Stimulated activated CD4-positive, alpha-beta T cell treated with anti-CD3 and anti-CD28 coated beads, Interleukin-1b, Interleukin-23, amount 100 ng/mL, for 24 hours (primary cell): ENCODE data around the gene FBXO34.
"Not testable (repeated sequence)": the region's sequence is repeated elsewhere in the genome, so short reads cannot be mapped to it uniquely, and the experiment has no call there.

Experiments used
- DNase-seq, 4 experiments: peaks; one replicate each; pipeline ENCODE4 v3.0.0-alpha.2; 2020; ENCODE audit warnings: low read depth in 4 of 4, low spot score in 1 of 4

FBXO34 gene

DNA sequence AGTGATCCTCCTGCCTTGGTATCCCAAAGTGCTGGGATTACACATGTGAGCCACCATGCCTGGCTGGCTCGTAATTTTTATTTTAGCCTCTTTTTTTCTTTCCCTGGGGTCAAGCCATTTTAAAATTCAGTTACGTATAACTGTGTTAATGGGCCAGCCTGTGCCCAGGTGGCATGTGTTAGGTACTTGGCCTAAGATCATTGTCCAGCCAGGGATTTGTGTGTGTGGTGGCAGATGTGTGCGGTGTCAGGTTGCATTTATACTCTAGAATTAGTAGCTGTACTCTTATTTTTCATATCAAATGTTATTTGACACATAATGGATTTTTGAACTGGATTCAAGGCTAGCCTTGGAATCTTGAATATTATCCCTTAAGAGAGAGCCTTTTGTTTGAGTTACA is 69.3 kb downstream of the FBXO34 start:
- no peak for DNase-seq

DNA sequence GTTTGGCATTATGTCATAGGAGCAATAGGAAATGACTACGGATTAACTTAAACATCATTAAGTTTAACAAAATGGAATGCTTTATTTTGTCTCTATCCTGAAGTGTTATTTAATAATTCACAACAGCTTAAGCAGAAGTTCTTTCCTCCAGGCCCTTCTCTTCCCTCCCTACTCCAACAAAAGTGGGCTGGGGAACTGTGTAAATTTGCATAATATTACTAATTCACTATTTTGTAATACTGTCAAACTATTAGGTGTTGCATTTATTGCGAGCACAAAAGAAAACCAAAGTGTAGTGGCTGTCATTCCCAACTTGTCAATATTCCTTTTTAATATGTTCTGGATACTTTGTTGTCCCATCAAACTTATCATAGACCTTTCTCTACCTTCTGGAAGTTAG is 70.6 kb downstream of the FBXO34 start:
- no peak for DNase-seq

DNA sequence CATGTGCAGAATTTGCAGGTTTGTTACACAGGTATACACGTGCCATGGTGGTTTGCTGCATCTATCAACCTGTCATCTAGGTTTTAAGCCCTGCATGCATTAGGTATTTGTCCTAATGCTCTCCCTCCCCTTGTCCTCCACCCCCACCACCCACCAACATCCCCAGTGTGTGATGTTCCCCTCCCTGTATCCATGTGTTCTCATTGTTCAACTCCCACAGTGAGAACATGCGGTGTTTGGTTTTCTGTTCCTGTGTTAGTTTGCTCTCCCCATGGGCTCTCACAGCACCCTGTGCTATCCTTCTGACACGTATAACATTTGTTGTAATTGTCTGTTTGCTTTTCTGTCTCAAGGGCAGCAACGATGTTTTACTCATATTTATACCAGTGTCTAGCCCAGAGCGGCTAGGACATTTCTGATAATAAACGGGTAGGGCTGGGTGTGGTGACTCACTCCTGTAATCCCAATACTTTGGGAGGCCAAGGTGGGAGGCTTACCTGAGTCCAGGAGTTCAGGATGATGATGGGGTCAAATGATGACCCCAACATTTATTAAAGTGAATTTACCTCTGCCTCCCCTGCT is 73.5 kb downstream of the FBXO34 start:
- not testable (repeated sequence) for DNase-seq

DNA sequence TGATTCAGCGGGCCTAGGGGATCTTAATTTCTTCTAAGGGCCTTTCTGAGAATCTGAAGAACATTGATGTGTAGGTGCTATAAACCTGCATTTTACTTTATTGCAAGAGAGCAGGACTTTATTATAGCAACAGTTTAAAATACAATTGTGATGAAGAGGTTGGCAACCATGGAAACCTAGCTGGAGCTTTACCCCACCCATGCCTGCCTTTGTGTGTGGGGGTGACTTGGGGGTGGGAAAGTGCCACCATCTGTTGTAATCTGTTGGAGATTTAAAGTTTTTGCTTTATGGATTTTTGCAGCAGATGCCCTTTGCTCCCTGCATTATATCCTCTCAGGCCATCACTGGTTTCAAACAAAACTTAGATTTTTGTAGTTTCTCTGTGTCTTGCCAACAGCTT is 75.8 kb downstream of the FBXO34 start:
- no peak for DNase-seq

DNA sequence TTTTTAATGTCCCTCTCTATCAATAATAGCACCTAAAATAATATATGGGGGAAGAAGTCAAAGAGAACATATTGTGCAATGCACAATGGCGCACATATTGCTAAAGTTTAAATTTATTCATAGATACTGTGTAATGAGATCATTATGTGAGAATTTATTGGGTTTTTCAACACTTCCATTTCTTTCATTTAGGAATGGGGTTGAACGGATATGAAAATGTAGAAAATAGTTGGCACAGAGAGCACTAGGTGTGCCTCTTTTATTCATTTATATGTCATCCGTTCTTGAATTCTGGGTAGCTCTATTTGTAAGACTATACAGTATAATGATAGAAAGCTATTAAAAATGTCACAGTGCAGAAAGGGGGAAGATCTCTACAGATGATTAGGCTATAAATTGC is 76.5 kb downstream of the FBXO34 start:
- no peak for DNase-seq

DNA sequence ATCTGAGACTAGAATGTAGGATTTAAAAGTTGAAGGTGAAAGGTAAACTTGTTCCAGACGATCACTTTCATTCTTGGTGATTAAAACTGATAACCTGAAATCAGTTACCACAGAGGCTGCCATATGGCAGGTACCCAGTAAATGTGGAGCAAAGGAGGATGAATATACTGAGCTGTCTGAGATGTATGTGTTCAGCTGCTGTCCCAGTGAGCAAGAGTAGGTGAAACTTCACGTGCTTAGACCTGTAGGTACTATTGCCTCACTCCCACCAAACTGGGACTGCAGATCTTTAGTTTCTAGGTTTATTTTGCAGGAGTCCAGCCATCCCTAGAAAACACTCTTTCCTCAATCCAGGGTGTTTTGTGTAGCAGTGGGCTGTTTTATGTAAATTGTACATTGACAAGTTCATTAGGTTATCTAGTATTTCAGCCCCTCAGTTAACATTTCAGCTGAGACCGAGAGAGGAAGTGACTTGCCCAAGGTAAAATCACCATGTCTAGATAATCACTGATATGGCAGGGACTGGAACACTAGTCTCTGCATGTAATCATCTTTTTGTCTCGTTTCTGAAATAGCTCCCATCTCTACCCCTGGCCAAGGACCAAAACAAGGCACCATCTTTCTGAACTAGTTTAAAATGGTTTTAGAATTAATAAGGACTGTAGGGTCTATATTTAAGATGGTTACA is 77.7 kb downstream of the FBXO34 start:
- no peak for DNase-seq

DNA sequence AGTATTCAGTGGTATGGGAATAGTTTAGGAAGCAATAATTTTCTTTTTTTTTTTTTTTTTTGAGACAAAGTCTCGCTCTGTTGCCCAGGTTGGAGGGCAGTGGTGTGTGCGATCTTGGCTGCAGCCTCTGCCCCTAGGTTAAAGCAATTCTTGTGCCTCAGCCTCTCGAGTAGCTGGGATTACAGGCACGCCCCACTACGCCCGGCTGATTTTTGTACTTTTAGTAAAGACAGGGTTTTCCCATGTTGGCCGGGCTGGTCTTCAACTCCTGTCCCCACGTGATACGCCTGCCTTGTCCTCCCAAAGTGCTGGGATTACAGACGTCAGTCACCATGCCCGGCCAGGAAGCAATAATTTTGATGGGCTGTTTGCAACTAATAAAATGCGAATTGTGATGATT is 78.3 kb downstream of the FBXO34 start:
- DNase-seq: no peak

DNA sequence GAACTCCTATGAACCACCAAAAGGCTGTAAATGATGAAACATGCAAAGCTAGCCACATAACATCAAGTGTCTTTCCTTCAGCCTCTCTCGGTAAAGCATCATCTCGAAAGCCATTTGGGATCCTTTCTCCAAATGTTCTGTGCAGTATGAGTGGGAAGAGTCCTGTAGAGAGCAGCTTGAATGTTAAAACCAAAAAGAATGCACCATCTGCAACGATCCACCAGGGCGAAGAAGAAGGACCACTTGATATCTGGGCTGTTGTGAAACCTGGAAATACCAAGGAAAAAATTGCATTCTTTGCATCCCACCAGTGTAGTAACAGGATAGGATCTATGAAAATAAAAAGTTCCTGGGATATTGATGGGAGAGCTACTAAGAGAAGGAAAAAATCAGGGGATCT is 79.2 kb downstream of the FBXO34 start:
- DNase-seq: no peak

DNA sequence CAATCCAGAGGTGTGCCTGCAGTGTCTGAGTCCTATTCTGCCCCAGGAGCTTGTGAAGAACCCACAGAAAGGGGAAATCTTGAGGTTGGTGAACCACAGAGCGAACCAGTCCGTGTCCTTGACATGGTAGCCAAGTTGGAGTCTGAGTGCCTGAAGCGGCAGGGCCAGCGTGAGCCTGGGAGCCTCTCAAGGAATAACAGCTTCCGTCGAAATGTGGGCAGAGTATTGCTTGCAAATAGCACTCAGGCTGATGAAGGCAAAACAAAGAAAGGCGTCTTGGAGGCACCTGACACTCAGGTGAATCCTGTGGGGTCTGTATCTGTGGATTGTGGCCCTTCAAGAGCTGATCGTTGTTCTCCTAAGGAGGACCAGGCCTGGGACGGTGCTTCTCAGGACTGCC is 79.9 kb downstream of the FBXO34 start:
- DNase-seq: no peak

DNA sequence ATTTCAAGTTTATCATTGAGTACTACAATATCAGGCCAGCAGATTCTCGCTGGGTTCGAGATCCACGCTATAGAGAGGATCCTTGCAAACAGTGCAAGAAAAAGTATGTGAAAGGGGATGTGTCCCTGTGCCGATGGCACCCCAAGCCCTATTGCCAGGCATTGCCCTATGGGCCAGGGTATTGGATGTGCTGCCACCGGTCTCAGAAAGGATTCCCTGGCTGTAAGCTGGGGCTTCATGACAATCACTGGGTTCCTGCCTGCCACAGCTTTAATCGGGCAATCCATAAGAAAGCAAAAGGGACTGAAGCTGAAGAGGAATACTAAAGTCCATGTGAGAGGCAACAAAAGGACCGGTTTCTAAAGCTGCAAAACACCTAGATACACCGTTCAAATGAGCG is 81.0 kb downstream of the FBXO34 start:
- DNase-seq: no peak

DNA sequence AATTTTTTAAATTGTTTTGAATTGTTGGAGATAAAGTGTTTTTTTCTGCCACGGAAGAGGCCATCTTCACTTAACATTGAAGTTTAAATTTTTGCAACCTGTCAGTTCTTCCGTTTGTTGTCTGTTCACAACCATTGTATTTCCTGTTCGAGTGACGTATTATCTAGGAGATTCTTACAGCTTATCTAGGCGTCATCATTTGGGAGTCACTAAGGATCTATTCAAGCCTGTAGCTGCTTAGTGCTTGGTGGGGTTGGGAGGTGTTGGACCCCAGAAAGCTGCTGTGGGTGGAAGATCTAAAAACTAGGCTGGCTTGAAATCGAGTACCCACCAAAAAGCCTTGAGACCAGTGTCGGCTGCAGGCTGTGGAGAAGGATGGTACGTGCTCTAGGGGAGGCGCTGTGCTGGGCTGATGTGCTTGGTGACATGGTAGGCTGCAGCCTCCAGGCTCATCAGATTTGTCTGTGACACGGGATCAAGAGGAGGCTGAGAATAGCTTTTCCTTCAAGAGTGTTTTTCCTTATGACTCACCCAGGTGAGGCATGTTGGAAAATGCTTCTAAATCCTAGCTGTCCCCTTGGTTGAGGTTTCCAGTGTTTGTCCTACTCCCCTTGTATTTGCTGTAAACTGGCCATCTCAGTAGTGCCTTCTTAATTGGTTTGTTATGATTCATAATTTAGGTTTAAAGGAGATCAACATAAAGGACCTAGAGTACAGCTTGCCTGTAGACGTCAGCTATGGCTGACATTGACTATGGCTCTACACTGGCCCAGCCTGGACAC is 82.7 kb downstream of the FBXO34 start:
- DNase-seq: no peak

DNA sequence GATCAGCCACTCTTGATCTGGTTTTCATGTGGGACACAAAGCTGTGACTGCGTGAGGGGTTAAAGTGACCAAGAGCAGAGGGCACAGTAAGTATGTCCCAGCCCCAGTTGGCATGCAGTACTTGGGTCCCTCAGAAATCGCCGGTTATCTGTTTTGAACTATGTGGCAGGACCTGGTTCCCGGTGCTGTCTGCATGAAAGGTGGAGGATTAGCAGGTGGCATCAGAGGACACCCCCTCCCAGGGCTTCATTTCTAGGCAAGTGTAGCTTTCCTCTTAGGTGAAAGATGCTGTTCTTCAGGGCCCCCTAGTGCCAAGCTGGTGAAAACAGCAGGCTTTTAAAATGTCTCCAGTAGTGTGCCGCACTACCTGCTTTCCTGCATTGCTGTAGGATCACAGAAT is 83.3 kb downstream of the FBXO34 start:
- DNase-seq: peak in 1 of 4 experiments; percentile 33

DNA sequence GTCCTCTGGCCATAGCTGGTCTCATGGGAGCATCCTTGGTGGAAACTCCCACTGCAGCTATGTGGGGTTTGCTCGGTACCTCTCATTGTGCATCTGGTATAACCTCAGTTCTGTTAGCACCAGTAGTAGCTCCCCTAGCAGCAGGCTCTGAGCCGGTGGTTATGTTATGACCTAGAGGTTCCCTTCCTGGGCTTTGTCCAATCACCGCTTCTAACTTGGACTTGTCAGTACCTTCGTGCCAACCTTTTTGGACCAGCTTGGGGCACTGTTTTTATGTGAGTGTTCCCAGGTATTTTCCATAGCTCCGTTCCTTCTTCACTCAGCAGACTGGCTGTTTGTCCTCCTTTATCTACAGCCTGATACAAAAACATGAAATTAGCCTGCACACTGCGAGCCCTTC is 84.7 kb downstream of the FBXO34 start:
- no peak for DNase-seq

DNA sequence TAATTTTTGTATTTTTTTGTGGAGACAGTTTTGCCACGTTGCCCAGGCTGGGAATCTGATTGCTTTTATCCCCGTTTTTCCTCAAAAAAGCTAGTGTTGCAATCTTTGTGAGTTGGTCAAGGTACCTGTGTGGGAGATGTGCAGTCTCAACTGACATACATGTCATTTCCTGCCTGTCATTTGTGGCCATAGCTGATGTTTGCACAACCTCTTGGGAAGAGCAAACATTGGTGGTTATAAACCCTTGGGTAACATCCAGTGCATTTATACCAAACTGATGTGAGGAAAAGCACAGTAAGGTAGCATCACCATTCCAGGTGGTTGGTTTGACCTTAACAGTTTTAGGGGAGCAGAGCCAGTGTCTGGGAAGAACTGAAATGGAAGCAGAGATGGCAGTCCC is 85.7 kb downstream of the FBXO34 start:
- no peak for DNase-seq

DNA sequence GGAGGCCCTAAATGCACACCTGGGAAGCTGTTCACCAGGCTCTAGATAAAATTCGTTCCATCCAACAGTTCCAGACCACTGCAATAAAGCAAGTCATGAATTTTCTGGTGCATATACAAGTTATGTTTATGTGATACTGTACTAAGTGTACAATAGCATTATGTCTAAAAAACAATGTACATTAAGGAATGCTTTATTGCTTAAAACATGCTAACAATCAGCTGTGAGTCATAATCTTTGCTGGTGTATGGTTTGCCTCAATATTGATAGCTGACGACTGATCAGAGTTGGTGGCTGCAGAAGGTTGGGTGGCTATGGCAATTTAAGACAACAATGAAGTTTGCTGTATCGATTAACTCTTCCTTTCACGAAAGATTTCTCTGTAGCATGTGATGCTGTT is 88.1 kb downstream of the FBXO34 start:
- no peak for DNase-seq

DNA sequence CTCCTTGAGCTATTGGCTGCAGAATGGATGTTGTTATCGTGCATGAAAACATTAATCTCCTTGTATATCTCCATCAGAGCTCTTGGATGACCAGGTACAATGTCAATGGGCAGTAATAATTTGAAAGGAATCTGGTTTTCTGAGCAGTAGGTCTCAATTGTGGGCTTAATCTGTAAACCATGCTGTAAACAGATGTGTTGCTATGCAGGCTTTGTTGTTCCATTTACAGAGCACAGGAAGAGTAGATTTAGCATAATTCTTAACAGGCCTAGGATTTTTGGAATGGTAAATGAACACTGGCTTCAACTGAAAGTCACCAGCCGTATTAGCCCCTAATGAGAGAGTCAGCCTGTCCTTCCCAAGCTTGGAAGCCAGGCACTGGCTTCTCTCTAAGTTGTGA is 90.0 kb downstream of the FBXO34 start:
- no peak for DNase-seq

DNA sequence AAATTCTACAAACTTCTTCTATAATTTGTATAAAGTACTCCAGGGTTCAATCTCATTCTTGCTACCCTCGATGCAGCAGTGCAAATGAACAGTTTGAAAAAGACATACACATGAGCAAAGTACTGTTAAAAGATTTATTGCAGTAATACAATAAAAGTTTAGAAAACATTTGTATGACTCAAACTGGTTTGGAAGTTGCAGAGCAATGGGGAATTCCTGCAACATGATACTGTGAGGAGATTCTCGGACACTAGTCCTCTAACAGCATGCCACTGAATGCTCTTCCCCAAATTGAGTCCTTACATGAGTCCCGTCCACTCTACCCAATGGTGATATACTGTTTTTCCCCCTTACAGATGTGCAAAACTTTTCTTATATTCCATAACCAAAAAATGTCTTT is 95.0 kb downstream of the FBXO34 start:
- no peak for DNase-seq

DNA sequence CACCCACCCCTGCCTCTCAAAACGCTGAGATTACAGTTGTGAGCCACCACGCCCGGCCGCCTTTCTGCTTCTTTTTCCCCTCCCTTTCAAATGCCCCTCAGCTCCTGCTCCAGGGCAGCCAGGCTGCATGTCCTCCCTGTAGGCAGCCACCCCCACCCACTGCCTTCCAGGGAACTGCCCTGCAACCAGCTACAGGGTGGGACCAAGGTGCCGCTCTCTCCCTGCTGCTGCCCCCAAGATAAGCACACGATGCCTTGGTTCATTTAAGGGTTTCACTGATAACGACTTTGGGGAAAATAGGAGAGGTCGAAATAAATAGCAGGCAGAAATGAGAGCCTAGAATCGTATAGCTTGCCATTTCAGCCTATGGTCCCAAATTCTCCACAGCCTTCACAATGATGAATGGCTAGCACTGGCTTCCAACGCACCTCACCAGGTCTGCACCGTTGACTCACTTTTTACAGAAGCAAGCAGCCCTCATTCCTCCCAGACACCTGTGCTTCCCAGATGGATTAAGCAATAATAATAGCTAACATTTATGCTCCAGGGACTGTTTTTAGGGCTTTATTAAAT is 99.7 kb downstream of the FBXO34 start:
- DNase-seq: no peak

DNA sequence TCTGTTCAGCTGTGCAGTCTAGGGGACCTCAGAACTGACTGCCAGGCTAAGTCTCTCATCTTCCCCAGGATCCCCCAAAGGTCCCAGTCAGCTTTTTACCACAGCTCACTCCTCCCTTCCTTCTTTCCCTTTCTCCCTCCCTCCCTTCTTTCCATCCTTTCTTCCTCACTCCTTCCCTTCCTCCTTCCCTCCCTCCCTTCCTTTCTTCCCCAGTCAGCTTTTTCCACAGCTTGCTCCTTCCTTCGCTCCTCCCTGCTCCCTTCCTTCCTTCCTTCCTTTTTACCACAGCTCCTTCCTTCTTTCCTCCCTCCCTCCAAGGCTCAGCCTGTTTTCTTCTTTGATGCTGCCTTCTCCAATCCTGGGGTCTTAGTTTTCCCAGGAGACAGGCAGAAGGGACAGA is 101.2 kb downstream of the FBXO34 start:
- no peak for DNase-seq

DNA sequence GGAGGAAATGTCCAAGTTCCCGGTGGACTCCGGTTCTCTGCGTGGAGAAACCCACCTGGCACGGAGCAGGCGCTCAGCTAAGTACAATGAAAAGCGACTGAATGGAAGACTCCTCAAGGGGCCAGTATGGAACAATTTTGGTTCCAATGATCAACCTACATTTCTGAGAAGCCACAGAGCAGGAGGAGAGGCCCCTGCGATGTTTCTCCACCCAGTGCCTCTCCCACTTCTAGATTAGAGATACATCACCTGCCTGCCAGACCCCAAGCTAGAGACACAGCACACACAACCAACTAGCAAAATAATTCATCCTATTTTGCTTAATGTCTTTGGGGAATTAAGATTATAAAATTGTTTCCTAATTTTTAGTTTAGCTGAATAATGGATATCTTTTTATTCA is 101.6 kb downstream of the FBXO34 start:
- DNase-seq: no peak

DNA sequence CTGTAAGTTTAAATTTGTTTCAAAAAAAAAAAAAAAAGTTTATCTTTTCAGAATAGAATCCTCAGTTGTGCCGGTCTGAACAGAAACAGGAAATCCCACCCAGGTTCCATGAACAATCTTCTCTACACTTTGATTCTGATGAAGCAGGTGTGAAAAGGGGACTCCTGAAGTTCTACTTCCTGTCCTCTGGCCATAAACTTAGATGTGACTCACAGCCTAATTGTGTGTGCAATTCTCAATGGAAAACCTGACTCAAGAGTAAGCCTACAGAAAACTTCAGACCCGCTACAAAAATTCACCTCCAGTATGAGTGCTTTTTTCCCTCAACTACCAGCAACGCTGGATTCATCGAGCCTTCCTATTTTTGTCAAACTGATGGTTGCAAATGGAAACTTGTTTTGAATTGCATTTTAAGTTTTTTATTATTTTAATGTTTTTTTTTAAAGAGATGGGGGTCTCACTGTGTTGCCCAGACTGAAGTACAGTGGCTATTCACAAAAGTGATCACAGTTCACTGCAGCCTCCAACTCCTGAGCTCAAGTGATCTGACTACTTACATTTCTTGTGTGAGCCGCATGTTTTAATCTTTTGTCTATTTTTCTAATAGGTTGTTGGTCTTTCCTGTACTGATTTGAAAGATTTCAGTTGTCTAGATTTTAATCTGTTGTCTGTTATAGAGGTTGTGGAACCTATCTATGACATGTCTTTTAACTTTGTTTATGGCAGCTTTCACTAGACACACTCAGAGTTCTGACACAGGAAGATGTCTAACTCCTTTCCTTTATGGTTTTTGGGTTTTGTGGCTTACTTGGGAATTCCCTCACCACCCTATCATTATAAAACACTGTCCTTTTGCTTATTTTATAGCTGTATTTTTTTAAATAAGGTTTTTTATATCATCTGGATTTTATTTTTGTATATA is 102.8 kb downstream of the FBXO34 start:
- DNase-seq: no peak
